ENCODE results near the gene RAET1G.
"Not testable (repeated sequence)": the region's sequence is repeated elsewhere in the genome, so short reads cannot be mapped to it uniquely, and the experiment has no call there.

The RAET1G gene

DNA sequence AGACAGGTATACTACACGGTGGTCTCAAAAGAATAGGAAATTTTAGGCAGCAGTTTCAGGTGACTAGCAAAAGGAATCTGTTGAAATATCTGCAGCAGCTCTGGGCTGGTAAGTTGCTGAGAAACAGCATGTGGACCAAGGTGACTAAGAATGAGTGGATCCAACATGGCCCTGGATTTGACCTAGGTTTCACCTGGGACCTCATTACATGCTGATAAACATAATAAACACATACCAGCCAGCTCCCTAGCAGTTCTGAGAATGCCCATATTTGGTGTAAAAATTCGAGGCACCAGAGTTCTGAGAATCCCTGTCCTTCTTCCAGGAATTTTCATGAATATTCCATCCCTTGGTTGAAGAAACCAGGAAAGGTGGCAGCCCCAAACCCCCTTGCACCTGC is 30.5 kb upstream of the RAET1G start:
- not testable (repeated sequence) for DNase-seq

DNA sequence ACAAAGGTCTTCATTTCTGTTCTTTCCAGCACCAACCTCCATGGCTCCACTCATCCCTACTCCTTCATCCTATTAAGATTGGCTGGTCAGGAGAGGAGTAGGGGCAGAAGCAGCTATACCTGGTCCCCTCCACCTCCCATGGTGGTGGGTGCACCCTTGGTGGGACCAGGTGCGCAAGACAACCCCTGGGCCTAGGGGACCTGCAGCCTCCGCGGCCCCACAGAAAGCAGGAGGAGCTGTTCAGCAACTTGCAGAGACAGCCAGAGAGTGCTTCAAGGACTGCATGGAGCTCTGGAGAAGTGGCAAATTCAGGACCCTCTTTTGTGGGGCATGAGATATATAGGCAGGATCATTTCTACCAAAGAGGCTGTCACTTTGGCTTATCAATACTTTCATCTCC is 28.7 kb upstream of the RAET1G start:
- no peak for DNase-seq

DNA sequence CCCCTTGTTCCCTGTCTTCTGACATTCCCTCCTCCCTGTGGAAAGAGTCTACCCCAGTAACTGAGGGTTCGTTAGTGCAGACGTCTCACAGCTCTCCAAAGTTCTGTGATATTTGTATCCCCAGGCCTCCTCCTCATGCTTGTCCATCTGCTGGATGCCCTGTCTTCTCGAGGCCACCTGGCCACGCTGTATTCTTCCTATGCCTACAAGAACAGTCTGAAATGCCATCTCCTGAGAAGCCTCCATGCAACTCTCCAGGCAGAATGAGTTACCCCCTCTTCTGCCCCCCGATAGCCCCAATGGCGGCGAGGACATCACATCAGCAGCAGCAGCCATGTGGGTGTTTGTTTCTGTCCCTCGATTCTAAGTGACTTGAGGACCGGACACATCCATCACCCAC is 28.2 kb upstream of the RAET1G start:
- no peak for DNase-seq

DNA sequence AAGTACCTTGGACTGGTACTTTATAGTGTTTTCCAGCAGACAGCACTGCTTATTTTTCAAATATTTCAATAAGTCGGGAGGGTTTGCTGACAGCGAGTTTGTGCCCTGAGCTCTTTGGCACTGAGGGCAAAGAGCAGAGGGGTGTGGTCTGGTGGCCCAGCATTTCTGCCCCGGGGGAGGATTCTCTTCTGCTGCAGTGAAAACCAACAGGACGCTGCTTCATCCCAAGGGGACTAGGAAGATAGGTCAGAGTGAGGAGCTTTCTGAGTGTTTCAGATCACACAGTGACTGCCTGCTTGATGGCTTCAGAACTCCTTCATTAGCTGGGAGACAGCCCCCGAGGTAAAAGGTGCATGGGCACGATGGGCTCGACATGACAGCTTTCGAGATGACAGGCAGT is 27.5 kb upstream of the RAET1G start:
- no peak for DNase-seq

DNA sequence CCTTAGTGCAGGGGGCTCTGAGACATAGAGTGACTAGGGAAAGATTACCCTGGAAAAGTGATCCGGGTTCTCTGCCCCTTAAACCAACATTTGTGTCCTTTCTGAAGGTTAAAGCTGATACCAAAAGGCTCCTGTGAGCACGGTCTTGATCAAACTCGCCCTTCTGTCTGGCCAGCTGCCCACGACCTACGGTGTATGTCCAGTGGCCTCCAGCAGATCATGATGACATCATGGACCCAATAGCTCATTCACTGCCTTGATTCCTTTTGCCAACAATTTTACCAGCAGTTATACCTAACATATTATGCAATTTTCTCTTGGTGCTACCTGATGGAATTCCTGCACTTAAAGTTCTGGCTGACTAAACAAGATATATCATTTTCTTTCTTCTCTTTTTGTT is 25.7 kb upstream of the RAET1G start:
- no peak for DNase-seq

DNA sequence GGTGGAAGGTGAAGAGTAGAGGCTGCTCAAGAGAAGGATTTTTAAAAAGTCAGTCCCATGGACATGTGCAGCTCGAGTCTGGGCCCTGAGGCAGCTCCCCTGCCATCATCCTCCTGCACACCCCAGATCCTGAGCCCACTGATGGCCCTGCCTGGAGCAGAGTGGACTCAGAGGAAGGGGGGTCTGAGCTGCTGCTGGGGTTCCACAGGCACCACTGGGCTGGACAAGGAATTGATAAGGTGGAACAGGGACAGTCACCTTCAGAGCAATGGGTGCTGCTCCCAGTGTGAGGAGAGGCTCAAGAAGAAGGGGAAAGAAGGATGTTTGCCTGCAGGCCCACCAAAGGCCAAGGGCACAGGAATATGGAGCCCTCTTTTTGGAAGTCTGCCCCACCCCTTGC is 25.1 kb upstream of the RAET1G start:
- no peak for DNase-seq

DNA sequence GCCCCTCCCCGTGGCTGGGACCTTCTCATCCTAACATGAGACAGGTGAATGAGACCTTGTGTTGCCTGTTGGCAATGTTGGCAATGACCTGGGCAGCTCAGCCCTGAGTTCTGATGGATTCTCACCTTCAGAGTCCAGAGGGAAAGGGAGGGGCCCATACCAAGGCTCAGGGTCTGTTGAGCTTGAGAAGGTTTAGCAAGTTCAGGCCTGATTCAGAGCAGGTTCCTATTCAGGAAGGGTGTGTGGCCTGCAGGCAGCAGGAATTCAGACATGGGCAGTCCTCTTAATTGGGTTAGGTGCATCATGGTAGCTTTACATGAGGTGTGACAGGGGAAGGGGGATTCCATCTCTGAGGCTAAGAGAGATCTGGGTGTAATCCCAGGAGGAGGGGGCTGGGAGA is 24.6 kb upstream of the RAET1G start:
- DNase-seq = not testable (repeated sequence)

DNA sequence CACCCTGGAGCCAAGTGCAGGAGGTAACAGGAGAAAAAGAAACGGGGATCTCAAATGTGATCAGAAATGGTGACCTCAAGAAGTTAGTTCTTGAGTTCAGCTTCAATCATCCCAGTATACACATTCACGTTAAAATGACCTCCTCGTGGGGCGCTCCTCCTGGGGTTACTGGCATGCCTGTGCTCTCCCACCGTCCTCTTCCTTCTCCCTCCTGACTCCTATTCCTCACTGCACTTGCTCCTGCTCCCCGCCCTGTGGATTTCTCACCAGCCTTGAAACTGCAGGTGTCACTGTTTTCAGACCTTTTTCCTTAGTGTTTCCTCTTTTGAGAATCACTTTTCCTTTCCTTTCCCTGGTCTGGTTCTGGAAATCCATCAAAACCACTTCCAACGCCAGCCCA is 23.7 kb upstream of the RAET1G start:
- DNase-seq = not testable (repeated sequence)

DNA sequence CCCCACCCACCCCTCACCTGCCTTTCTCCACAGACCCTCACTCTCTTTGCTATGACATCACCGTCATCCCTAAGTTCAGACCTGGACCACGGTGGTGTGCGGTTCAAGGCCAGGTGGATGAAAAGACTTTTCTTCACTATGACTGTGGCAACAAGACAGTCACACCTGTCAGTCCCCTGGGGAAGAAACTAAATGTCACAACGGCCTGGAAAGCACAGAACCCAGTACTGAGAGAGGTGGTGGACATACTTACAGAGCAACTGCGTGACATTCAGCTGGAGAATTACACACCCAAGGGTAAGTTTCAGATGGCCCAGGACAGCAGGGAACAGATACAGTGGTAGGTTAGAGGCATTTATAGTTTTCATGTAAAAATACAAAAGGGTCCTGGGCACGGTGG is 22.4 kb upstream of the RAET1G start:
- not testable (repeated sequence) for DNase-seq

DNA sequence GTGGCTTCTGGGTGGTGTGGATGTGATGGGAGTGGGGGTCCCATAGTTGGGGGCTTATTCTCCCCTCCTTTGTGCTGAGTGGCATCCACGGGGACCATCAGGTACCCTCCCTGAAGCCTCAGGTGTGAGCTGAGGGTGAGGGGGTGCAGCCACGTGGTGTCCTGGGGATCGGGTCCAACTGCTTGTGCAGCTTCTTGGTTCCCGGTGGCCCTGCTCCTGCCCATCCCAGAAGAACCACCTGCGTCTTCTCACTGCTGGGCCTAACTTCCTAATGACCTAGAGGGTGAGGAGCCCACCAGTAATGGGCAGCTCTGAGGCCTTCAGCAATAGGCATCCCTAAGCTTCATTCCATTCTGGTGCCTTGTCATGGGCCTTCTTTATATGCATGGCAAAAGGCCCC is 20.4 kb upstream of the RAET1G start:
- not testable (repeated sequence) for DNase-seq

DNA sequence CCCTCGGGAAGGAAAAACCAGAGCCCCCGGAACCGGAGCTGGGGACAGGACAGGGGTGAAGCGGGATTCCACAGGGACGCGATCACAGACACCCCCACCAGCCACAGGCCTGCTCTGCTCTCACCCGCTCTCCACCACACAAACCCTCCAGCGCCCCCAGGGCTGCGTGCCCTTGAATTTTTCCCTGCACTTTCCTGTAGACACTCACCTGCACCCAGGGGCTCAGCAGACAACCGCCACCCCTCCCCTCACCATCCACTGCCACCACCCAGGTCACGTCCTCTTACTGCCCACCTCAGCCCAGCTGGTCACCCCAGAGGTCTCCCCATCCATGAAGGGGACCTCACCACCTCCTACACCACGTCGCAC is 19.5 kb upstream of the RAET1G start:
- no peak for DNase-seq

DNA sequence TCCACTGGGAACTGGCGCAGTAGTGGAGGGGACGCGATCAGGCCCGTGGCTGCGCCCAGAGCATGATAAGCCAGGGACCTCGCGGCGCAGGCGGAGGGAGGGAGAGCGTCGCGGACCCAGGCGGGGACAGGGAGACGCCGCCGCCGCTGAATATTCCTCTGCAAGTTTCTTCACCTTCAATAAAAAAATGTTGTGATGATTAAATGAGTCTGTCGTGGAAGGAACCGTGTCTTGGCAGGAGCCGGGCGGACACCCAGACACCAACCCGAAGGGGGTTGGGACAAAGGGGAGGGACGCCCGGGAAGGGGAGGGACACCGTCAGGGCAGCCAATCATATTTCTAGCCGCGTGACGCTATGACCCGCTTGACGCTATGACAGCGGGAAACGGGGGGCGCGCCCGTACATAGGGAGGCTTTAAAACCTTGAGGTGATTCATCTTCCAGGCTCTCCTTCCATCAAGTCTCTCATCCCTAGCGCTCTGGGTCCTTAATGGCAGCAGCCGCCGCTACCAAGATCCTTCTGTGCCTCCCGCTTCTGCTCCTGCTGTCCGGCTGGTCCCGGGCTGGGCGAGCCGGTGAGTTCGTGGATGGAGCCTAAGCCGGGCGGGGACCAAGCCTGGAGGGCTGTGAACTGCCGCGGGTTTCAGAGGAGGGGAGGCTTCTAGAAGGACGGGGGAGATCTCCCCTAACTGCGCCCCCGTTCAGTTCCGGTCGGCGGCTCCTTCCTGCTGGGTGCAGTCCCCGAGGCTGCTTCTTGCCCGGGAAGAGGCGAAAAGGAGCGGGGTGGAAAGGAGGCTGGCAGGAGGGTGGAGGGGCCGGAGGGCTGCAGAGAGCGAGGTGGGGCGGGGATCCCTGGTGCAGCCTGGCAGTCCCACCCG is 18.9 kb upstream of the RAET1G start, which contains the start of gene ULBP2:
ULBP2 (plus strand) TSS at position 432 of the 878 bp plus-strand sequence; CDS start at position 491, 59 bp downstream.
- peak; percentile 73 for DNase-seq

DNA sequence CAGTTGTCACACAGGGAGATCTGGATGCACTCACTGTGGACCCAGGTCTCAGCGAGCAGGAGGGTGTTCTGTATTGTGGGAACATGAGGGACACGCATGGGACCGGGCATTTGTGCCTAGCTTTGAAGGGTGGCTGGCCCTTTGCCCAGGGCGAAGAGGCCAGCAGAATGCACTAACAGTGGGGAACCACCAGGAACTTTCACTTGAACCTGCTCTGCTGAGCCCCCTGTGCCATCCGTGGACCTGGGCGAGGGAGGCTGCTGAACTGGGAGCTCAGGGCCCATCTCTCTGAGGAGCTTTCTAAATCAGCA is 17.7 kb upstream of the RAET1G start:
- no peak for DNase-seq

DNA sequence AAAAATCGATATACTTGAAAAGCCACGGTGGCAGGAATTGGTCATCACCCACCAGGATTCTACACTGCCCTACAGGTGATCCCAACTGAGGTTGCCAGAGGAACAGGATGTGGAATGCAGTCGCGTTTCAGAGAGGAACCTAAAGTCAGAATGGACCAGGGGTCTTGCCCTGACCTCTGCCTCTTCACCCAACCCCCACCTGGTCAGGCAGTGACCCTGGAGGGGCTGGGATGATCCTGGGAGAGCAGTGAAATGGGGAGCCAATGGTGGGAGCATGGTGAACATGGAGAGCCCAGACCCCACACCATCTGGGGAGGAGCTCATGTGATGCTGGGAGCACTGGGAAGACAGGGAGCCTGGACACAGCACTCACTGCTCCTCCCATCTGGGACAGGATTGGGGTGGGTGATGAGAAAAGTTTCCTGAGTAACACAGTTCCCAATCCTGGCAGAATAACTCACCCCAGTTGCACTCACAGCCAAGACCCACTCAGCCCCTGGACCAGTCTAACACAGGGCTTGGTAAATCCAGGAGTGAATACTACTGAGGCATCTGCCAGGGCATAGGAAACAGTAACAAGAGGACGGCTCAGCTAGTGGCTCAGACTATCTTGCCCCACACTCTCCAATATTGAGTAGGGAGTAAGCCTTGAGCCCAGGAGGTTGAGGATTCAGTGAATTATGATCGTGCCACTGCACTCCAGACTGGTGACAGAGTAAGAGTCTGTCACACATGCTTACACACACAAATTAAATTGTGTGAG is 17.2 kb upstream of the RAET1G start:
- no peak for DNase-seq

DNA sequence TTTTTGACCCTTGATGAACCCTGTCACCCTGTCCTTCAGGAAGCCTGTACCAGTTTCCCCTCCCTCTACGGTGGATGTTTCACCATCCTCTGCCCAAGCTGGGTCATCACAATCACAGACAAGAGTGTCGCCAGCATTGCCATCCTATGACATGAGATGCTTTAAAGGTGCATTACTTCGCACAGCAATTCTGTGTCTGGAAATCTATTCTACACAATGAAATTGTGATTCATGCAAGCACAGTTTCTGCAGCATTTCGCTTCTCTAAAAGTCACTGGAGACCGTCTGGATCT is 16.4 kb upstream of the RAET1G start:
- no peak for DNase-seq

DNA sequence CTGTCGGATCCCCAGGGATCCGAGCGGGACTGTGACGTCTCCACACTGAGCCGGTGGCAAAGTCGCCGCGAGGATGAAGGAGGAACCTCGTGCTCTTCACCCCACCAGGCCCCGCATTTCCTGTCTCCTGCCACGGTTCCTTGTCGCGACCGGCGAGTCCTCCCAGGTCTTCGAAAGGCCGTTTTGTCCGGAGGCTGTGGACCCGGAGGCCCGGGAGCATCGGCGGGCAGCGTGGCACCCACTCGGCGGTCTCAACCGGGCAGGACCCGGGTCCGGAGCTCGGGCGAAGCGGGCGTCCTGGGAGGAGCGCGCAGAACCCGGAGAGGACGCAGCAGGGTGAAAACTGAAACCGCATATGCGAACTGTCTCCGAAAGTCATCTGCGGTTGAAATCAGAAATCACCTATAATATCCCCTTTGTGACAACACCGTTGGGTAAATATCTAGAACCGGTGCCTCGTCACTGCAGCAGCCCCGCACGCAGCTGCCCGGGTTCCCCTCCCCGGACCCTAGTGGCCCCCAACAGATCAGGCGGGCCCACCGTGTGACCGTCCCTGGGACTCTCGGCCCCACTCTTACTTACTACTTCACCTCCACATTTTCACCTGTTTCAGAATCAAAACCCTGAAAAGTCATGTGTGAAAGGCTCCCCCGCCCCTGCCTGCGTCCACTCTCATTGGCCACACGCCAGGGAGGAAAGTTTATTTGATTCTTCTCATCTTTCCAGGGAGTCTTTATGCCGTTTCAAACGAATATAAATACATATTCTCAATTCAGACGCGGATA is 15.8 kb upstream of the RAET1G start:
- no peak for DNase-seq

DNA sequence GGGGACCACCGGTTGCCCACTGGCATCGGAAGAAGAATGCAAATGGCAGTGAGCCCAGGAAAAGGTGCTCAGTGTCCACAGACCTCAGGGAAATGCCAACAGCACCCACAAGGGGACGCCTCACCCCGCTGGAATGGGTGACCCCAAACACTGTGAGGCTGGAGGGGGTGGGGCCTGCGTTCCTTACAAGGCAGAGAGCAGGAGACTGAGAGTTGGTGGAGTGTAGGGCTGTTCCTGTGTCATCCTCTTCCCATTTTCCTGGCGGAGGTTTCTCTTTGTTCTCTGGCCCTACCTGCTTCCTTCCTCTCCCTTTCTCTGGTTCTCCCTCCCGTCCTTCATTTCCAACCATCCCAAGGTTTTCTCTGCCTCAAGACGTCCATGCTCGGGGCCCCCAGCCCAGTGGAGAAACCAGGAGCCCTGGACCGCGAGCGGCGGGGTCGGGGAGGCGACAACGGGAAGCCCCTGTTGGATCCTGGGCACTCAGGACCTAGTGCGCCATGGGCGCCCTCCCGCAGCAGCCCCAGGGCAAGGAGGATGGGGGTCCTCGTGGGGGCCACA is 15.2 kb upstream of the RAET1G start:
- DNase-seq = not testable (repeated sequence)

DNA sequence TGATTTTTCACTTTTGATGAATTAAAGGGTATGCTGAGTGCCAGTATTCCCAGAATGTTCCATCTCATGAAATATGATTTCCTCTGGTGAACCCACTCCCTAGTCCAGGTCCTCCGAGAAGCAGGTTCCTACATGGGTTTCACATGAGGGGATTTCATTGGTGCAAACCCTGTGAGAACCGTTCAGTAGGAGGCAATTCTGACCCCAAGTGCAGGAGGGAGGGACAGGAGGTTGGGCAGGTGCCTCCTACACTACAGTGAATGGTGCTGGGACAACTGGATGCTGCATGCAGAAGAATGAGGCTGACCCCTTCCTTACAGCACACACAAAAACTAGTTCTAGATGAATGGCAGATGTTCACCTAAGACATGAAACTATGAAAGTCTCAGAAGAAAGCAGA is 13.8 kb upstream of the RAET1G start:
- no peak for DNase-seq

DNA sequence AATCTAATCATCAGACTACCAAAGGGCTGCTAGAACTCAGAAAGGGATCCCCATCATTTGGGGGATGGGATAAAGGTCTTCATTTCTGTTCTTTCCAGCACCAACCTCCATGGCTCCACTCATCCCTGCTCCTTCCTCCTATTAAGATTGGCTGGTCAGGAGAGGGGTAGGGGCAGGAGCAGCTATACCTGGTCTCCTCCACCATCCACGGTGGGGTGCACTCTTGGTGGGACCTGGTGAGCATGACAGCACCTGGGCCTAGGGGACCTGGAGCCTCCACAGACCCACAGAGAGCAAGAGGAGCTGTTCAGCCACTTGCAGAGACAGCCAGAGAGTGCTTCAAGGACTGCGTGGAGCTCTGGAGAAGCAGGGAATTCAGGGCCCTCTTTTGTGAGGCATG is 12.7 kb upstream of the RAET1G start:
- no peak for DNase-seq

DNA sequence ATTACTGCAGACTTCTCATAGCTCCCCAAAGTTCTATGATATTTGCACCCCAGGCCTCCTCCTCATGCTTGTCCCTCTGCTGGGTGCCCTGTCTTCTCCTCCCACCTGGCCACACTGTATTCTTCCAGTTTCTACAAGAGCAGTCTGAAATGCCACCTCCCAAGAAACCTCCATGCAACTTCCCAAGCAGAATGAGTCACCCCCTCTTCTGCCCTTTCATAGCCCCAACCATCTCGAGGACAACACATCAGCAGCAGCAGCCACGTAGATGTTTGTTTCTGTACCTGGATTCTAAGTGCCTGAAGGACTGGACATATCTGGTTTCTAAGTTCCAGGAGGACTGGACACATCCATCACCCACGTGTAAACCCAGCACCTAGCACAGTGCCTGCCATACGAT is 12.3 kb upstream of the RAET1G start:
- DNase-seq = no peak

DNA sequence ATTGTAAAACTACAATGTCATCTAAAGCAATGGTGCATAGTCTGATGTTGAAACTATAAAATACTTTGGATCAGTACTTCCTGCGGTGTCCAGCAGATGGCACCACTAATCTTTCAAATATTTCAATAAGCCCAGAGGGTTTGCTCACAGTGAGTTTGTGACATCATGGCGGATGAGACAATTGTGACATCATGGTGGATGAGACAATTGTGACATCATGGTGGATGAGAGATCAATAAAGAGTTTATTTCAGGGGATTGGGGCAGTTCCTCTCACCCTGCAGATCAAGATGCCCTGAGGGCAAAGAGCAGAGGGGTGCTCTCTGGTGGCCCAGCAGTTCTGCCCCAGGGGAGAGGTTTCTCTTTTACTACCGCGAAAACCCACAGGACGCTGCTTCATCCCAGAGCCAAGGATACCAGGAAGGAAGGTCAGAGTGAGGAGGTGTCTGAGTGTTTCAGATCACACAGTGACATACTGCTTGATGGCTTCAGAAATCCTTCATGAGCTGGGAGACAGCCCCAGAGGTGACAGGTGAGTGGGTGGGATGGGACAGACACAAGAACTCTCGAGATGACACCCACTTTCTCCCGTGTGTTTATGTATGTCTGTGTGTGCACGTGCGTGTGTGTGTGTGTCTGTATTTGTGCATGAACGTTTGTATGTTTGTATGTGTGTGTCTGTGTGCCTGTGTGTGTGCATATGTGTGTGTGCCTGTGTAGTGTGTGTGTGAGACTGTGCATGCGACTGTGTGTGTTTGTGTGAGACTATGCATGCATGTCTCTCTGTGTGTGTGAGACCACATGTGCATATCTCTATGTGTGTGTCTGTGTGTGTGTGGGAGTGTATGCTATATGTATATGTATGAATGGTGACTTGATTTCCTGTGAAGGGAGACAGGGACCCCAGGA is 11.6 kb upstream of the RAET1G start:
- no peak for DNase-seq

DNA sequence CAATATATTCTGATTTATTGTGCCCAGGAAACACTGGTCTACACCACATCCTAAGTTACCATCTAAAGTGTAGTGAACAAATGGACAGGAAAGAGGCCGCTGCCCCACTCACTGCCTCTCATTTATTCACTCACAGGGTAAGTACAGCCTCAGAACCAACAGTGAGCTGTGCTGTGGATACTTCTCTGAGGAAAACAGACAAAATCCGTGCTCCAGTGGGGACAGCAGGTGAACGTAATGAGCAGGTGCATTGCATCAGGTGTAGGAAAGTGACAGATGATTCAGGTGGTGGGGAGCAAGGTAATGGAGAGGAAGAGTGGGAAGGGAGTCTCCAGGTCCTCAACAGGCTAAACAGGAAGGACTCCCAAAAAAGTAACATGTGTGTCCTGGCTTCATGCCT is 10.5 kb upstream of the RAET1G start:
- no peak for DNase-seq

Measured in GOT3 (cell line).